HG03439 (cell line): ENCODE measurements around the gene NDUFS8.

Experiments
- ATAC-seq: cut with Tn5 transposase; IDR thresholded peaks from one replicate; pipeline ENCODE4 v1.9.1; 2021; ENCODE audit warnings: mild to moderate bottlenecking, moderate library complexity; ENCODE audit not compliant: unreplicated experiment

Gene NDUFS8

GRCh38 chr11:68002938-68003845 is 27.3 kb upstream of the NDUFS8 start:
- peak; percentile 37 for ATAC-seq

DNA sequence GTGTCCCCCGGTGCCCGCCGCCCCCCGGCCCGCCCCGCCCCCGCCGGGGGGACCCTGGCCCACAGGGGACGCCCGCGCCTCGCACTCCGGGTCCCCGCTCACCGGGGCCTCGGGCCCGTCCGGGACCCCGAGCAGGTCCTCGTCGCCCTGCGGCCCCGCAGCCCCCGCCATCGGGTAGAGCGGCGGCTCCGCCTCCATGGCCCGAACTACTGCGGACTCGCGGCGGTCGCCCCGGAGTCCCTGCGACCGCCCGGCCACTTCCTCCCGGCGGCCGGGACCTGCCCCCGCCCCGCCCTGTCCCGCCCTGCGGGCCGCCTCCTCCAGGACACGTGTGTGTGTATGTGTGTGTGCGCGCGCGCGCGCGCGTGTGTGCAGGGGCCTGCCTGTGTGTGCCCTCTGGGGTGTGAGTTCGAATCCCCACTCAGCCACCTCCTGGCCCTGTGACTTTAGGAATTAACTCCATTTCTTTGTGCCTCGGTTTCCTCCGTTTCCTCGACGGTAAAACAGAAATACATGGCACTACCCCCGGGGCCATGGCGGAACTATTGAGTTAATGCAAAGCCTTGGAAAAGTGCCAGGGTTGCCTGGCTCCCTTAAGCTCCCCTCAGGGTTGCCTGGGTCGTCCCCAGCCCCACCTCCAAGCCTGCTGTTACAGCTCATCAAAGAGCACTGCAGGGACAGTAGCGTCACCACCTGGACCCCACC is 26.5 kb upstream of the NDUFS8 start, which contains the start of gene UNC93B1:
TSS of gene UNC93B1 (minus strand) at position 252 of the 705 bp plus-strand sequence. CDS start at position 198, 54 bp downstream.
- ATAC-seq: peak; percentile 38

DNA sequence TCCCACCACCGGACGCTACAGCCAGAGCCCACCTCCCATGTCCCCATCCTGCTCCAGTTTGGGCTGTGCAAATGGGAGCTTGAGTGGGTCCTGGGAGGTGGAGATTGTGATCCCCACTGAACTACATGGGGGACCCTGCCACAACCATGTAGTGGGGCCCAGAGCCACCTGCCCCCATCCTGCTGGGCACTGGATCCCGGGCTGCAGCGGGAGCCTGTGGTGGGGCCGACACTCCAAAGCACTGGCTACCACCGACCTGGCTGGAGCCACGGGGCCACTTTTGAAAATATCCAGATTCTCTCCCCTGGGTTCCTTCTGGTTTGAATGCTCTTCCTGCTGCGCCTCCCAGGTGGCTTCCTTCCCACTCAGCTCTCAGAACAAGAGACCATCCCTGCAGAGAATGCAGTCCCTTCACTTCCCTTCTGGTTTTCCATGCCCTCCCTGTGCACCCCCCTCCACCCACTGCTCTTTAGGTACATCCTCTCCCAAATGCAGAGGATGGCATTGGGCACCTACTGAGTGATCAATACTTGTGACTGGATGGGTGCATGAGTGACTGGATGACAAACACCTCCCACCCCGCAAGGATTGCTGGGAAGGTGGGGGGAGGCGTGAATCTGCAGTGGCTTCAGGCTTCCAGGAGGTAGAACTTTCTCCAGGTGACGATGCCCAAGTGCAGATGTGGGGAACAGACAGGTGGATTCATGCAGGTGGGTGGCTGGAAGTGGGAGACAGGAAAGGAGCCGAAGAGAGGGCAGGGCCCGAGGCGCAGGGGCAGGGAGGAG is 25.7 kb upstream of the NDUFS8 start:
- ATAC-seq: no peak

GRCh38 chr11:68006606-68007166 is 23.8 kb upstream of the NDUFS8 start:
- no peak for ATAC-seq

- no peak for ATAC-seq
Observed at GRCh38 chr11:68007498-68008380, 22.7 kb upstream of the NDUFS8 start.

DNA sequence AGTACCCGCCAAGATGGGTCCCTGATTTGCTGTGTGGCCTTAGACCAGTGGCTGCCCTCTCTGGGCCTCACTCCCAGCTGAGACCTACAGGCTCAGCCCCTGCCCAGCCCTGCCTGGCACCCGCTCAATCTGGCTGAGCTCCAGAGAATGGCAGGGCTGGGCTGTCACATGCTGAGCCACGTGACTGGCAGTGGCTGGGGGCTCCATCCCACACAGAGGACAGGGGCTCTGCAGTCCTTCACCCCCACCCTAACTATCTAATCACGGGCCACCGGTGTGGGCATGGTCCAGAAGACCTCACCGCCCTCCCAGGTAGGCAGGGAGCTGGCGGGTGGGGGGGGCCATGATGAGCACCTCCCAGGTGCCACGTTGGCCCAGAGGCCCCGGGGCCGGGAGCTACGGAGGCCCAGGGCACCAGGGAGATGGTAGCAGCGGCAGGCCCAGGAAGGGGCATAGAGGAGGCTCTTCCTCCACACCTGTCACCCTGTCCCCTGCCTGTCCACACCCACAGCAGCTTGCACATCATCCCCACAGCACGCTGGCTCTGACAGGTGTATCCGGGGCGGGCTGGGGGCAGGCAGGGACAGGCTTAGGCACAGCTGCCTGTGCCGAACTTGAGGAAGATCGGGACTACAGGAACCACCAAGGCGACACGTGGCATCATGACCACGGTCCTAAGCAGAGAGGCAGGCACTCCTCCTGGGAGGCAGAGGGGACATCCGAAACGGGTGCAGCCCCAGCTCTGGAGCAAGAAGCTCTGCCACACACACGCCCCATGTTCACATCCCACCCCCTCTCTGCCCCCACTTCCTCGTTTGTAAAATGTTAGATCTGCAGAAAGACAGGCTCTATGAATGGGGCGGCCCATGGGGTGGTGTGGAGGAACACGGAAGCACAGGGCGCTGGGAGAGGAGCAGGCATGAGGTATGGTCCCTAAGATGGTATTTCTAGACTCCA is 21.8 kb upstream of the NDUFS8 start:
- no peak for ATAC-seq

- no peak for ATAC-seq
Observed at GRCh38 chr11:68009391-68010089, 20.9 kb upstream of the NDUFS8 start.

- ATAC-seq: no peak
Observed at GRCh38 chr11:68010090-68011041, 20.1 kb upstream of the NDUFS8 start, which contains the start of gene ALDH3B1. Gene ALDH3B1, plus strand, starts transcription at chr11:68010327. Its CDS starts 4,971 bp downstream, at chr11:68015298.

DNA sequence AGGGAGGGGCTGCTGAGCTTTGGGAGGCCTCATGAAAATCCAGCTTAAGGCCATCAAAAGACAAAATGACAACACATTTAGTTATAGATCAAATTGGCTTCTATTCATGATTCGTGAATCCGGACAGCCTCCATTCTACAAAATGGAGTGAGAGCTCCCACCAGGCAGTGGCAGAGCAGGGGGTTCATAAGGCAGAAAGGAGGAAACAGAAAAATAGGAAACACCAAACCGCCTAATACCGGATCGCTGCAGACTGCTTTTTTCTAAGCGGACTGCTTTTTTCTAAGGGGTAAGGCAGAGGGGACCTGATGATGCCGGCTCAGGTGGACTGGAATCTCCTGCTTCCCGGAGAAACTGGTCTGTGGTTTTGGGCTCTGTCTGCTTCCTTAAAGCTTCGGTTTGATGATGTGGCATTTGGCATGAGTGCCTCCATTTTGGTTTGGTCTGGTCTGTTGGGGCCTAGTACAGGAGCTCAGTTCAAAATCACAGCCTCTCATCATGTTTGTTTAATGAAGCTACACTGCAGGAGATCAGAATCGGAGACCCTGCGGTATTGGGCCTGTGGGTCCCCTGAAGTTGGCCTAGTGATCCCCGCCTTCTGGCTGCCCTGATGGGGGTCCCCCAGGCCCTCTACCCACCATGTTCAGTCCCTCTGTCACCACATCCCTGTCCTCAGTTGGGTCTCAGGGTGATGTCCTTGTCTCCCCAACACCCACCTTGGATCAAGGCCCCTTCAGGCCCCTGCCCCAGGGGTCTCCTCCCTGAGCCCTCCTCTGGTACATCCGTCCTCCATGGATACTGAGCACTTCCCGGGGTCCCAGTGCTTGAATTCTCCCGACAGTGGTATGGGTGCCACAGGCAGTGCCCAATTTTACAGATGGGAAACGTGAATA is 19.2 kb upstream of the NDUFS8 start:
- ATAC-seq: no peak

DNA sequence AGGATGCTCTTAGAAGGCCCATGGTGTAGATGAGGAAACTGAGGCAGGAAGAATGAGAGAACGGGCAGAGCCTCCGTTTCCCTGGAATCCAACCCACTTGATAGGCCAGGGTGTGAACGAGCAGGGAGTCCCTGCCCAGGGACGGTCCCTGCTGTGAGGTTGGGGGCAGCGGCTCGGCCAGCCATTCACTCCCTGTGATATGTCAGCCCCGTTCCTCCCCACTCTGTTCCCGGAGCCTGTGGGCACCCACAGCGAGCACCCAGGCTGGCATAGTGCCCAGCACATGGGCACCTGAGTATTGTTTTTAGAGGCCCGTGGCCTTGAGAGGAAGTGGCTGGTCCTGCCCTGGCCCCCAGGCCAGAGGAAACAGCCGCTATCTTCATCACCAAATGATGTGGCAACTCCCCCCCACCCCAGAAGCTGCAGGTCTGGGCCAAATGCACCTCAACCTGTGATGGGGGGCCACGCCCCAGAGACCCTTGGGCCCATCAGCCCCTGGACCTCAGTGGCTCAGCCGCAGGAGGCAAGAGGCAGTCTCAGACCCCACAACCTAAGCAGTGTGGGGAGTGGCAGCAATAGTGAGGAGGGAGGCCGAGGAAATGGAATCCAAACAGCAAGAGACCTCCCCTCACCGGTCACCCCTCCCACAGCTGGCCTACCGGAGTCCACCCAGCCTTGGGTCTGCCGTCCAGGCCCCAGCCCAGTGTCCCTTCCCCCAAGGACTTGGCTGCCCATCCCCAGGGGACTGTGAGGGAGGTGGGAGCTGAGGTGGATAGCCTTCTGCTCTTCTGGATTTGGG is 18.2 kb upstream of the NDUFS8 start:
- no peak for ATAC-seq

DNA sequence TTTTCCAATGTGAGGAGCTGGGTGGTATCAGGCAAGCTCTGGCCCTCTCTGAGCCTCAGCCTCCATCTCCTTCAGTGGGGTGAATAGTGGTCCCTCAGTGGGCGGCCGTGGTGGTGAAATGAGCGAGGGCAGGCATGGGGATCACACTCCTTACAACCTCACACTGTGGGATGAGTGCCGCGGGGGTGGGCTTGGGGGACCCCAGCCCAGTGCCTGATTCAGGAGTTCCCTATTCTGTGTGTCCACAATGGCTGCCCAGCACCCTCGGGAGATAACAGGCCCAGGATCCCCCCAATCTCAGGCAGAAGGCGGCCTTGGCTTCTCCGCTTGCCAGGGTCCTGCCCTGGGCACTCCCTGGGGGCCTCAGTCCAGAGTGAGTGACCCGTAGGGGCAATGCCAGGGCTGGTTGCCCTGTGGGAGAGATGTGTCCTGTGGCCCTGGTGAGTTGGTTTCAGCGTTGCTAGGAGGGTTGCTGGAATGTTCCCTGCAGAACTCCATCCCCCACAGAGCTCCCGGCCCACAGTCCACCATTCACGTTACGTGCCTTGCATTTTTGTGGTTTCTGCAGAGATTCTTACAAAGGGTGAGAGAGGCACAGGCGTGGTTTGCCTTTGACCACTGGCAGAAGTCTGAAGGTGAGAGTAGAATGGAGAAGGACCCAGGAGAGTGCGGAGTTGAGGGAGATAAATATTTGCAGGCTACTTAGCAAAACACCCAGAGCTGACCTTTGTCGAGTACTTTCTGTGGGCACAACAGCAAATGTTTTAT is 17.5 kb upstream of the NDUFS8 start:
- ATAC-seq: no peak

GRCh38 chr11:68013611-68014156 is 16.8 kb upstream of the NDUFS8 start:
- ATAC-seq: no peak

GRCh38 chr11:68014157-68014946 is 16.1 kb upstream of the NDUFS8 start:
- ATAC-seq: no peak
